Stimulated activated CD8-positive, alpha-beta memory T cell treated with anti-CD3 and anti-CD28 coated beads, Interleukin-4, amount 100 ng/mL, for 48 hours (primary cell): ENCODE measurements around the gene FMNL2.
A peak's percentile ranks its signal among the peaks of the same experiment; 100 is the strongest.

Experiments
- DNase-seq: peaks from one replicate; pipeline ENCODE4 v3.0.0-alpha.2; 2020

Gene FMNL2

DNA sequence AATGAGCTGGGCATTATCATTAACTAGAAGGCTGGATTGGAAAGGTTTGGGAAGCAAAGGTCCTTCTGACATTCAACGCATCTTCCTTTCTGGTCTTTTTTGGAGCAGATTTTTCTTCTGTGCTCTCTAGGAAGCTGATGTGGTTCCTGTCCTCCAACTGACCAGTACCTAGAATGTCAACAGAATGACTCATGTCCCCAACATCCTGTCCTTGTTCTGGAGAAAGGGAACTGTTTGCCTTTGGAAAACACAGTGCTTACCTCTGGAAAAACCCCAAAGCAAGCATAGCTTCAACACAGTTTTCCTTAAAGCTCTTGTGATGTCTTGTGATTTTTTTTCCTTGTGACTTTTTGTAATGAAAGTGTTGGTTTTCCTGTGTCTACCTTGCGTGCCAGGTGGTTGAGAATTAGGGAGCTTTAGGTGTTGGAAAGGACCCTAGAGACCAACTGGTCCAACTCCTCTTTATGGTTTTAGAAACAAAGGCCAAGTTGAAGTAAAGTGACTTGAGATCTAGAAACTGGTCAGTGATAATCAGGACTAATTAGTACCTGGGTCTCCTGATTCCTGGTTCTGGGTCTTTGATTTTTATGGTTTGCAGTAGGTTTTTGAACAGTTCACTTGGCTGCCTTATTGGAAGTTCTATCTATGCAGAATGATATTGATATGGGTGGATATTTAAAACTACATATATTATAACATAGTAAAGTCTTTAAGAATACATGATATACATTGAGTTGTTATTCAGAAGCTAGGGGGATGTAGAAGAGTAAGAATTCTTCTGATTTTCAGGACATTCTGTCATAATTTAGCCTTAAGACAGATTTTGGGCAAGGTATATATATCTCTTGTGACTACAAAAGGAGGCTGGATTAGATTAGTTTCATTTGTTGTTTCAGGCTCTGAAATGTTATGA, 70.5 kb downstream of the FMNL2 start:
- DNase-seq = no peak

DNA sequence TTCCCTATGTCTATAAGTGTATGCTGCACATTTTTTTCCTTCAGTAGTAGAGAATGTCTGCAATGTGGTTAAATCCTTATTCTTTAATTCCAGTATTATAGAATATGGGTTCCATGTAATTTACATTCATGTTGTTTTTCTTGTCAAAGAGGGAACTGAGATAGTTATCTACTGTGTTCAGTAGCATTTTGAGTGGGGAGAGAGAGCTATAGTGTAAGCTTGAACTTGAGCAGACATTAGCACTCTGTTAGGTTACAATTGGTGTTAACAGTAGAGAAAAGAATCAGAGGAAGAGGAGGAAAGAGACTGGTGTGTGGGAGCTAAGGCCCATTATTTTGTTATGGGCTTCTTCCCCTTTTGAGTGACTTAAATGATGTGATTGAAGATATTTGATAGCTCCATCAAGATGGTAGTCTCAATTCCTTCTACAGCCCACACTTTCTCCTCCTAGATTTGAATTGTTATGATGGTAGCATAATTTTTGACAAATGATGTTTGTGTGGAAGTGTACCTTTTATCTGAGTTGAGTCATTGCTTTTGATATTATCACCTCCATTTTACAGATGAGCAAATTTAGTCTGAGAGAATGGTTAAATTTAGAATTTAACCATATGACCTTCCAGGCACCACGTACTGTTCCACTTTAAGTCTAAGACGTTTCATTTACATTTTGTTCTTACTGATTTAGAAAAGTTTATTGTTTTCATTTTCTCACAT, 71.3 kb downstream of the FMNL2 start:
- no peak for DNase-seq

GRCh38 chr2:152406836-152407161, 71.8 kb downstream of the FMNL2 start:
- no peak for DNase-seq

GRCh38 chr2:152407204-152407721, 72.3 kb downstream of the FMNL2 start:
- DNase-seq = no peak

- DNase-seq = no peak
Measured at GRCh38 chr2:152407806-152408205, 72.8 kb downstream of the FMNL2 start.

- no peak for DNase-seq
Measured at GRCh38 chr2:152408254-152408653, 73.3 kb downstream of the FMNL2 start.

GRCh38 chr2:152409386-152410164, 74.6 kb downstream of the FMNL2 start:
- DNase-seq = no peak

GRCh38 chr2:152410165-152410597, 75.2 kb downstream of the FMNL2 start:
- no peak for DNase-seq

DNA sequence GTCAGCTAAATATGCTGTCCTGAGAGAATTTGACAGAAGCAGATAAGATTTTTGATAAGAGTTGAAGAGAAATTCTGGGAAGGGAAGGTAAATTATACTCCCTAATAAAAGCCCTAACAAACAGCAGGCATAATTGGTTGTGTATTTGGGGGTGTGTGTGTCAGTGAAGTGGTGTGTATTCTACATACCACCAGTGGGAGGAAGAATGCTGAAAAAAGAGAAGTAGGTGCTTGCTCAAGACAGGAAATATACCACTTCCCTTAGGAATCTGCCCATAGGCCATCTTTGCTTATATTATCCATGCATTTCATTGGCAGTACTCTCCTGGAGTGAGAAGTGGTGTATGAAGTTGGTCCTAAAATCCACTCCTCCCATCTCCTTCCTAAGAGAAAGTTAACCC, 76.2 kb downstream of the FMNL2 start:
- no peak for DNase-seq

- no peak for DNase-seq
Measured at GRCh38 chr2:152413228-152414030, 78.5 kb downstream of the FMNL2 start.

- peak; percentile 45 for DNase-seq
Measured at GRCh38 chr2:152415231-152415642, 80.3 kb downstream of the FMNL2 start.

GRCh38 chr2:152415796-152416195, 80.8 kb downstream of the FMNL2 start:
- no peak for DNase-seq

GRCh38 chr2:152418688-152419087, 83.7 kb downstream of the FMNL2 start:
- no peak for DNase-seq

- DNase-seq = no peak
Measured at GRCh38 chr2:152419944-152420343, 85.0 kb downstream of the FMNL2 start.

GRCh38 chr2:152420363-152420762, 85.4 kb downstream of the FMNL2 start:
- DNase-seq = no peak

DNA sequence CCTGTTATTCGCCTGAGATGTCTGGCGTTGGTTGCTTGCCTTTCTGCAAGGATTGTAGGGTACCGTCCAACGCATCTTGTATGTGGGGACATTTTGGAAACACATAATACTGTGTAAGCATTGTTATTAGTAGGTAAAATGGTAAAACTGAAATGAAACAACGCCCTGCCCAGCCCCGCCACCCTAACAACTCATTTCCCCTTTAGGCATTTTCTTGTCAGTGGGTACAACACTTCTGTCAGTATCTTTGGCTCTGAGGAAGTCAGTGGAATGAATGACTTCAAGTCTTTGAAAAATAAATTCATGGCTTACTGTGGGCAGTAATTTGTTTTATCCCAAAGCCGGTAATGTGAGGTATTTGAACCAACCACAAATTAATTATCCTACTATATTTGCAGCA, 86.0 kb downstream of the FMNL2 start:
- DNase-seq = no peak

DNA sequence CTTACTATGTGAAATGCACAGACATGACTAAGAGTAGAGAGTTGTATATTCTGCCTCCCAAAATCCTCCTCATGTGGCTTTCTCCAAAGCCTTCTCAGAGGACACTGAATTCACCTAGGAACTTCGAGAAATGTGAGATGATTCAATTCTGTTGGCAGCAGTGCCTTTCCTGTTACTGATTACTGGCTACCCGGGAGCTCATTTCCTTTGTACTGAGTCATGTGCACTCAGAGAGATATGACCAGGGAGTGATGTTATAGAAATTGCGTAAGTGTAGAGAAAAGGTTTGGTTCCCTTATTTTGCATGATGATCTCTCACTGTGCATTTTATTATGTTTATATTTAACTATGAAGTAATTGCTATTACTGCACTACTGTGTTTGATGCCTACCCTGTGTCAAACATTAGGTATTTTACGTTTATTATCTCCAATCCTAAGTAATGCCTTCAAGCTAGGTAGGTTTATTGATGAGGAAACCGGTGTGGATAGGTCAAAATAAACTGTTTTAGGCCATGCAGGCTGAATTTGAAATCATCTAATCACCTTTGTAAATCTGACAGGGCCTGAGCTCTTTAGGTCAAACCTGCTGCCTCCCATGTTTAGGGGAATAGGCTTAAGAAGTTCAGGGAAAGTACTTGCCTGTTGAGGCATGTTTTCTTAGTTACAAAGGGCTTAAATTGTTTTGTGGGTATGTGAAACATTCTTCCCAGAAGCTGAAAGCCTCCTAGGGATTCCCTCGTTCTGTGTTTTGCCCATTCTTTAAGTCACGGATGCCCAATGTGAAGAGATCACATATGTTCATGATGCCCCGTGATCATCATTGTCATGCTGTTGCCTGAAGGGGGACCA, 86.8 kb downstream of the FMNL2 start:
- DNase-seq = no peak

- DNase-seq = no peak
Measured at GRCh38 chr2:152423684-152424083, 88.7 kb downstream of the FMNL2 start.

DNA sequence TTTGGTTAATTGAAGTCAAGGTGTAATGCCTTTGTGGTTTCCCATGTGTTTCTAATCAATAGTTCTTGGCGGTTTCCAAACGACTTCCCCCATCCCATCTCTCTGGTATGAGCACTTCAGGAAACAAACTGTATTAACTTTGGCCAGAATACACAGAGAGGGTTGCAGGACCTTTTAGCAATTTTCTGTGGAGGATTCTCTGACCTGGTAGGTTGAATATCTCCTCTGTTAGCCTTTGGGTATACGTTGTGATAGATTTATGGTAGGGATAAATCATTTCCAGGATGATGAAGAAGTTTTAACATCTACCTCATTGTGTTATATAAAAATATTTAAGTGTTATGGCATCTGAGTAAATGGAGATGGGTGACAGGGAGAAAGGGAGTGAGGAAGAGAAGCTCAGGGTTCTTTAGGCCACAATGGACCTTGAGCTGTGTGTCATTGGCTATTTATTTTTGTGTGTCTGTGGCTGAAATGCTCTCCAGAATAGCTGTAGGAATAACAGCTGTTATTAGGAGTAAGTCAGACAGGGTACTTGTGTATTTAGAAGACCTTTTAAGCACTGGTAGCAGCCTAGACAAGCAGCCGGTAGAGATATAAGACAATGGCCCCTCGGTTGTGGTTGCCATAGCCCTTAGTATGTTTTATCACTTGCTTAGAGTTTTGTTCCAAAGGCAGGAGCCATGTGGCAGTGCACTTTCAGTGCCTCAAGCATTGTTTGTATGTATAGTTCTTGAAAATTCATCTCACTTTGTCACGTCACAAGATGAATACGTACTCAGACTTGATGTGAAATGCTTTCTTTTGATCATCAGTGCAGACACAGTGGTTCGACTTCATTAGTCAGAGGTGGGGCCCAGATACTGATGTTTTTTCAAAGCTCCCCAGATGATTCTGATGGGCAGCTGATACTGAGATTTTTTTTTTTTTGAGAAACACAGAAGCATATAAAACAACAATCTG, 91.1 kb downstream of the FMNL2 start:
- DNase-seq = no peak

GRCh38 chr2:152426801-152427200, 91.8 kb downstream of the FMNL2 start:
- no peak for DNase-seq
